Loucy (cell line): Measurements from ENCODE around the gene TEX54.

Experiments used
- H2AFZ ChIP-seq: fragments of 200-600 bp; sonication (generic); 2 replicates; pipeline ENCODE4 v1.6.0; 2016; ENCODE audit warnings: antibody characterized with exemption, mild to moderate bottlenecking, low read length, moderate library complexity
- H3F3A ChIP-seq: fragments of 200-600 bp; 2 replicates; pipeline ENCODE4 v1.6.0; 2016; ENCODE audit warnings: antibody characterized with exemption, low read depth, mild to moderate bottlenecking
- H3K27me3 ChIP-seq: fragments of 200-600 bp; sonication (generic); 2 replicates; pipeline ENCODE4 v1.6.1; 2014; ENCODE audit warnings: low read length, mild to moderate bottlenecking; ENCODE audit not compliant: insufficient read depth, poor library complexity, severe bottlenecking
- H3K36me3 ChIP-seq: fragments of 200-600 bp; sonication (generic); 2 replicates; pipeline ENCODE4 v1.6.1; 2016; ENCODE audit warnings: low read length; ENCODE audit not compliant: insufficient read depth
- H3K4me1 ChIP-seq: fragments of 200-600 bp; sonication (generic); 2 replicates; pipeline ENCODE4 v1.5.1; 2014; ENCODE audit warnings: low read length, mild to moderate bottlenecking; ENCODE audit not compliant: insufficient read depth, poor library complexity, severe bottlenecking
- H3K4me2 ChIP-seq: fragments of 200-600 bp; sonication (generic); 2 replicates; pipeline ENCODE4 v1.6.0; 2014; ENCODE audit warnings: antibody characterized with exemption, low read length, low read depth, mild to moderate bottlenecking; ENCODE audit not compliant: poor library complexity, severe bottlenecking
- H3K4me3 ChIP-seq: fragments of 200-600 bp; sonication (generic); 2 replicates; pipeline ENCODE4 v1.5.1; 2014; ENCODE audit warnings: low read length, mild to moderate bottlenecking, mixed read lengths; ENCODE audit not compliant: poor library complexity, severe bottlenecking
- H3K79me2 ChIP-seq: fragments of 200-600 bp; sonication (generic); 2 replicates; pipeline ENCODE4 v1.6.1; 2014; ENCODE audit warnings: low read length; ENCODE audit not compliant: insufficient read depth
- H3K9ac ChIP-seq: fragments of 200-600 bp; sonication (generic); 2 replicates; pipeline ENCODE4 v1.6.0; 2014; ENCODE audit warnings: mild to moderate bottlenecking, low read depth, low read length, moderate library complexity; ENCODE audit not compliant: poor library complexity, severe bottlenecking
- H3K9me2 ChIP-seq: fragments of 200-600 bp; sonication (generic); replicated peaks from 2 replicates; pipeline ENCODE4 v1.6.1; 2016; ENCODE audit warnings: low read depth, low read length, mixed read lengths
- H3K9me3 ChIP-seq: fragments of 200-600 bp; sonication (generic); 2 replicates; pipeline ENCODE4 v1.6.1; 2014; ENCODE audit warnings: mild to moderate bottlenecking, antibody characterized with exemption, low read length, low read depth; ENCODE audit not compliant: insufficient read depth
- H4K20me1 ChIP-seq: fragments of 200-600 bp; sonication (generic); 2 replicates; pipeline ENCODE4 v1.6.0; 2014; ENCODE audit warnings: antibody characterized with exemption, low read length, mild to moderate bottlenecking; ENCODE audit not compliant: insufficient read depth, poor library complexity, severe bottlenecking
- CTCF ChIP-seq: fragments of 200-600 bp; sonication (generic); conservative IDR thresholded peaks from 2 replicates; pipeline ENCODE4 v1.5.1; 2014; ENCODE audit warnings: mild to moderate bottlenecking, antibody characterized with exemption, low read length
- EZH2phosphoT487 ChIP-seq: fragments of 200-600 bp; IDR thresholded peaks from 2 replicates; pipeline ENCODE4 v1.6.1; 2018; ENCODE audit warnings: antibody characterized with exemption, mild to moderate bottlenecking, moderate library complexity, borderline replicate concordance

TEX54 gene

GRCh38 chr11:62847767-62848314 lies 15.2 kb upstream of the TEX54 start:
- peaks cover 16% of the 10 kb centered on the region for H3K36me3 ChIP-seq
- no peak overlapping the region for H3K4me2 ChIP-seq
- no peaks in the 10 kb centered on the region for H3K9me3 ChIP-seq
- peaks cover 17% of the 10 kb centered on the region for H3K79me2 ChIP-seq
- H3K9ac ChIP-seq: no peak overlapping the region
- H2AFZ ChIP-seq: no peak overlapping the region
- TF ChIP-seq CTCF: no peak
- TF ChIP-seq EZH2phosphoT487: no peak
- peaks cover 15% of the 10 kb centered on the region for H4K20me1 ChIP-seq
- peaks cover 21% of the 10 kb centered on the region; the same call in 1 of the 2 replicates for H3F3A ChIP-seq
- H3K4me3 ChIP-seq: no peak overlapping the region
- H3K9me2 ChIP-seq: no peaks in the 10 kb centered on the region
- peaks cover 9% of the 10 kb centered on the region for H3K4me1 ChIP-seq
- H3K27me3 ChIP-seq: no peaks in the 10 kb centered on the region

GRCh38 chr11:62846177-62846576 lies 13.5 kb upstream of the TEX54 start:
- Histone ChIP-seq H3K4me3 (no peak overlapping the region), H3K27me3 (no peaks in the 10 kb centered on the region), H4K20me1 (no peaks in the 10 kb centered on the region), H3K4me2 (no peak overlapping the region), H3K79me2 (no peaks in the 10 kb centered on the region), H3K9me2 (no peaks in the 10 kb centered on the region), H3K4me1 (peaks cover 10% of the 10 kb centered on the region), H3K9ac (no peak overlapping the region), H3K36me3 (no peaks in the 10 kb centered on the region), H3K9me3 (no peaks in the 10 kb centered on the region), H3F3A (peaks cover 5% of the 10 kb centered on the region; the same call in 1 of the 2 replicates), H2AFZ (no peak overlapping the region)
- no peak for TF ChIP-seq CTCF

GRCh38 chr11:62844154-62844553 lies 11.5 kb upstream of the TEX54 start:
- Histone ChIP-seq H3K79me2 (peaks cover 2% of the 10 kb centered on the region), H3F3A (peaks cover 9% of the 10 kb centered on the region), H3K4me1 (peaks cover 20% of the 10 kb centered on the region), H3K4me3 (no peak overlapping the region), H3K27me3 (no peaks in the 10 kb centered on the region), H3K36me3 (no peaks in the 10 kb centered on the region), H3K9ac (no peak overlapping the region), H3K4me2 (no peak overlapping the region), H3K9me2 (no peaks in the 10 kb centered on the region), H2AFZ (no peak overlapping the region), H4K20me1 (no peaks in the 10 kb centered on the region), H3K9me3 (no peaks in the 10 kb centered on the region)
- no peak for TF ChIP-seq CTCF
